DND-41 (cell line): ENCODE data around the gene HLCS.

Source experiments
- ATAC-seq: fragments of 200-7000 bp; cut with Tn5 transposase; 3 replicates; pipeline ENCODE4 v1.9.1; 2021; ENCODE audit warnings: low read depth; ENCODE audit not compliant: insufficient read depth
- DNase-seq: peaks from one replicate; pipeline ENCODE4 v3.0.0-alpha.2; 2020
- H2AFZ ChIP-seq: 2 replicates; pipeline ENCODE4 v1.6.0; 2012; ENCODE audit warnings: low read depth, low read length
- H3K27ac ChIP-seq: 2 replicates; pipeline ENCODE4 v1.5.1; 2012; ENCODE audit warnings: low read length, inconsistent platforms
- H3K27me3 ChIP-seq: fragments of 200-600 bp; sonication (generic); 2 replicates; pipeline ENCODE4 v1.6.0; 2012; ENCODE audit warnings: low read length, mild to moderate bottlenecking, inconsistent platforms; ENCODE audit not compliant: insufficient read depth, poor library complexity
- H3K36me3 ChIP-seq: 2 replicates; pipeline ENCODE4 v1.5.1; 2012; ENCODE audit warnings: low read length, inconsistent platforms; ENCODE audit not compliant: insufficient read depth
- H3K4me1 ChIP-seq: 2 replicates; pipeline ENCODE4 v1.5.1; 2012; ENCODE audit warnings: mild to moderate bottlenecking, low read length; ENCODE audit not compliant: insufficient read depth
- H3K4me2 ChIP-seq: 2 replicates; pipeline ENCODE4 v1.6.0; 2012; ENCODE audit warnings: mild to moderate bottlenecking, moderate library complexity, low read length, inconsistent platforms; ENCODE audit not compliant: insufficient read depth
- H3K4me3 ChIP-seq, 2 experiments: fragments of 200-600 bp in 1 of 2; shearing (Covaris generic) in 1 of 2; 2 replicates each; pipeline ENCODE4 v1.5.1; 2012 to 2016; ENCODE audit warnings: inconsistent platforms in 2 of 2, low read length in 2 of 2, mild to moderate bottlenecking in 2 of 2, low read depth in 1 of 2, moderate library complexity in 1 of 2
- H3K79me2 ChIP-seq: 2 replicates; pipeline ENCODE4 v1.6.0; 2012; ENCODE audit warnings: low read length, inconsistent platforms; ENCODE audit not compliant: insufficient read depth
- H3K9ac ChIP-seq: 2 replicates; pipeline ENCODE4 v1.6.0; 2012; ENCODE audit warnings: low read depth, mild to moderate bottlenecking, inconsistent platforms, low read length, moderate library complexity
- H3K9me3 ChIP-seq: 2 replicates; pipeline ENCODE4 v1.5.1; 2012; ENCODE audit warnings: low read length, moderate library complexity, mild to moderate bottlenecking, inconsistent platforms; ENCODE audit not compliant: insufficient read depth, severe bottlenecking
- H4K20me1 ChIP-seq: 2 replicates; pipeline ENCODE4 v1.6.0; 2012; ENCODE audit warnings: low read length; ENCODE audit not compliant: insufficient read depth
- CTCF ChIP-seq: IDR thresholded peaks from 2 replicates; pipeline ENCODE4 v1.5.1; 2012; ENCODE audit warnings: borderline replicate concordance, low read length, moderate library complexity, mild to moderate bottlenecking; ENCODE audit not compliant: poor library complexity, severe bottlenecking; ENCODE audit errors: extremely low read depth
- EZH2 ChIP-seq: IDR thresholded peaks from 3 replicates; pipeline ENCODE4 v1.6.1; 2012; ENCODE audit warnings: borderline replicate concordance, low read depth, mild to moderate bottlenecking, moderate library complexity, low read length, inconsistent platforms; ENCODE audit not compliant: severe bottlenecking

HLCS gene

DNA sequence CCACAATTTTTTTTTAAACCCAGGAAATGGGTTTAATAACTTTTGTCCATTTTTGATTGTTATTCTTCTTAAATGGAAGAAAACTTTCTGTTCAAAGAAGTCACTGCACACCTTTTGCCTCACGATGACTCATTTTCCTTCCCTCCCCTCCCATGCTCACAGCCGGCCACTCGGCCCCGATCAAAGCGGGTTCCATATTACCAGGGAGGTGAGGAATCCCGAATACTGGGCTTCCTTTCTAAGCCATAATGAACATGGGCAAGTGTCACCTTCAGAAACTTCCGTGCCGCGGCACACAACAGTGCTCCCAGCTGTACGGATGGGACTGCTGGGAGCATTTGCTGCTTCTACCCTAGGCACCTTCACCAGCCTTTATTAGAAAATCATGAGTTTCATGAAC, 121.4 kb downstream of the HLCS start:
- ATAC-seq (no peak), DNase-seq (no peak)
- Histone ChIP-seq H2AFZ (no peak overlapping the region), H3K36me3 (no peaks in the 10 kb centered on the region), H3K27ac (no peak overlapping the region), H3K9me3 (no peaks in the 10 kb centered on the region), H3K4me1 (no peaks in the 10 kb centered on the region), H4K20me1 (no peaks in the 10 kb centered on the region), H3K27me3 (no peaks in the 10 kb centered on the region), H3K4me2 (no peak overlapping the region), H3K79me2 (no peaks in the 10 kb centered on the region), H3K4me3 (no peak overlapping the region), H3K9ac (no peak overlapping the region)
- TF ChIP-seq EZH2: no peak
- TF ChIP-seq CTCF: no peak

- no peaks in the 10 kb centered on the region for H3K27me3 ChIP-seq
- no peaks in the 10 kb centered on the region for H4K20me1 ChIP-seq
- H3K4me1 ChIP-seq: no peaks in the 10 kb centered on the region
- H3K4me2 ChIP-seq: no peak overlapping the region
- H3K9ac ChIP-seq: no peak overlapping the region
- DNase-seq (no peak), ATAC-seq (no peak)
- no peaks in the 10 kb centered on the region for H3K36me3 ChIP-seq
- H3K4me3 ChIP-seq: no peak overlapping the region
- no peak overlapping the region for H3K27ac ChIP-seq
- H3K9me3 ChIP-seq: no peaks in the 10 kb centered on the region
- no peaks in the 10 kb centered on the region for H3K79me2 ChIP-seq
- TF ChIP-seq EZH2: no peak
- no peak for TF ChIP-seq CTCF
- no peak overlapping the region for H2AFZ ChIP-seq
Observed at GRCh38 chr21:36841866-36842265, 124.6 kb downstream of the HLCS start.

- H3K27me3 ChIP-seq: no peaks in the 10 kb centered on the region
- no peaks in the 10 kb centered on the region for H3K79me2 ChIP-seq
- H3K4me2 ChIP-seq: no peak overlapping the region
- H3K4me1 ChIP-seq: no peaks in the 10 kb centered on the region
- no peak overlapping the region for H3K9ac ChIP-seq
- no peak overlapping the region for H3K27ac ChIP-seq
- DNase-seq (no peak), ATAC-seq (no peak)
- no peak for TF ChIP-seq EZH2
- TF ChIP-seq CTCF: no peak
- H3K36me3 ChIP-seq: no peaks in the 10 kb centered on the region
- no peak overlapping the region for H3K4me3 ChIP-seq
- no peaks in the 10 kb centered on the region for H3K9me3 ChIP-seq
- no peaks in the 10 kb centered on the region for H4K20me1 ChIP-seq
- H2AFZ ChIP-seq: no peak overlapping the region
Observed at GRCh38 chr21:36839735-36840134, 126.7 kb downstream of the HLCS start.

GRCh38 chr21:36839123-36839522, 127.3 kb downstream of the HLCS start:
- Histone ChIP-seq H3K27ac (no peak overlapping the region), H4K20me1 (no peaks in the 10 kb centered on the region)

More at GRCh38 chr21:36839123-36839522, 127.3 kb downstream of the HLCS start:
- DNase-seq (no peak), ATAC-seq (no peak)
- Histone ChIP-seq H3K27me3 (no peaks in the 10 kb centered on the region), H3K79me2 (no peaks in the 10 kb centered on the region), H3K9me3 (no peaks in the 10 kb centered on the region), H3K4me2 (no peak overlapping the region), H3K9ac (no peak overlapping the region), H3K4me3 (no peak overlapping the region), H2AFZ (no peak overlapping the region), H3K4me1 (no peaks in the 10 kb centered on the region), H3K36me3 (no peaks in the 10 kb centered on the region)
- TF ChIP-seq CTCF (no peak), EZH2 (no peak)
